Right kidney (tissue), 1 donor: ENCODE data around the gene BBS9.

ENCODE experiments used
- DNase-seq: peaks from one replicate; pipeline ENCODE4 v3.0.0-alpha.2; 2016

The BBS9 gene

GRCh38 chr7:33650828-33651227 lies 521.5 kb downstream of the BBS9 start:
- no peak for DNase-seq

DNA sequence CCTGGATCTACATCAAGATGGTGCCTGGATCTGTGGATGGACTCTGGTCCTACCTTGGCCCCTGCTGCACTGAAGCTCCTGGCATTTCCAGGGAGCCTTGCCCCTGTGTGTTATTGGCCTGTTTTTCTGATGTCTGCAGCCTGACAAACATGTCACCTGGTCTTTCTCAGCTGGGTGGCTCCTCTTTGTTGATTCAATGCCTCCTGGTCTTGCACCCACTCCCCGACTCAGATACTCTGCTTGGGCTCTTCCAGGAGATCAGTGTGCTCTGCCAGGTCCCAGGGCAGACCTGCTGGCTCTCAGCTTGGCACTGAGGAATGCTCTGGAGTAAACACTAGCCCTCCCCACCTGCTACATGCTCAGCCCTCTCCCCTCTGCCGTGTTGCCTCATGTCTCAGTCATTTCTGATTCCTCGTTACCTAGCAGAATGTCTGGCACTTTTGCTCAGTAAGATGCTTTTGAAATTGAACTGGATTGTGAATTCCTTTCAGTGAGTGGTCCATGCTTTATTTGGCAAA lies 522.7 kb downstream of the BBS9 start:
- DNase-seq: no peak

DNA sequence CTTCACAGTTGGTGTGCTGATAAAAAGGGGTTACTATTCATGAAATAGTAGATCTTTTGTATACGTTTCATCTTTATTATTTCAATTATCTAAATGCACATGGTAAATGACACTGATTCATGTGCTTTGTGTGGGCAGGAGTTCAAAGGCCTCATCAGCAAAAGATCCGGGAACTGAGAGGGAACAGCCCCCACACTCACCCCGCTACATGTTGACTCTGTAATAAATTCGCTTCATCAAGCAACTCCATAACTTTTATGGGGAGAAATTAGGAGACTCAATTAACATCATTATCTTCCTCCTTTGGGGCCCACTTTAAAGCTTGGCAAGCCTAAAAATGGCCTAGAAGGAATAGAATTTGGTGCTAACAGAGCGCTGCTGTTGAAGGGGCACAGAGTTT lies 525.3 kb downstream of the BBS9 start:
- peak; percentile 40 for DNase-seq
